ENCODE measurements around the gene FLAD1.

DNA sequence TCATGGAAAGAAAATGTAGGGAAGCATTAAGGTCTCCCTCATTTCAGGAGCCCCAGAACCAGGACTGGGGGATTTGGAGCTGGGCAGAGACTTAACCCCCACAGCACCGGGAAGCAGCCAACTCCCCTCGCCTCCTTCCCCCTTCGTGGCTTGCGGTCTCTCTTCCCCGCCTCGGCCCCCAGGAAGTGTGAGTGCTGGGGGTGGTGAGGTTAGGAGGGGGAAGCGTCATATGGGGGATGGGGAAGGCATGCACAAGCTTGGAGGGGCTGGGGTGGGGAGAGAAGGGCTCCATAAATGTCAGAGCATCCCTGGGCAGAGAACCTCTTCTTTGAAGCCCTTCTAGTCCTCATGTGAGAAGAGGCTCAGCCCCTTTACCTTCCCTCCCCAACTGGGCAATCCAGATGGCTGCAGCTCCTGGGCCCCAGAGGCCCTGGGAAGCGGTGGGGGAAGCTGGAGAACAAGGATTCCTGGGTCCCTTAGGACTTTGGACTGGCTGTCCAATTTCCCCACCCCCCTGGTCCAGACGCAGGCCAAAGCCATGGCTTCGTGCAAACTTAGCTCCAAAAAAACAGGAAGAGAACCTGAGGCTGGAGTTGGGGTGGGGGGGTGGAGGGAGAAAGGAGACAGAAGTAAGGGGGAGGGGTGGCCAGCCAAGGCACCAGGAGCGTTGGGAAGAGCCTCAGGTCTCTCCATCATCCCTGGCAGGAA is 27.2 kb downstream of the FLAD1 start:
- TF ChIP-seq EZH2 (IDR thresholded peaks at IDR 0.05; ENCODE audit: borderline replicate concordance, low read depth, low read length, severe bottlenecking) (no peak), POLR2AphosphoS5 (IDR thresholded peaks at IDR 0.05; ENCODE audit: insufficient read depth, low read depth, low read length) (no peak), MYC (IDR thresholded peaks at IDR 0.05; ENCODE audit: low read depth, low read length) (no peak)
- TF ChIP-seq, protein P1, sequence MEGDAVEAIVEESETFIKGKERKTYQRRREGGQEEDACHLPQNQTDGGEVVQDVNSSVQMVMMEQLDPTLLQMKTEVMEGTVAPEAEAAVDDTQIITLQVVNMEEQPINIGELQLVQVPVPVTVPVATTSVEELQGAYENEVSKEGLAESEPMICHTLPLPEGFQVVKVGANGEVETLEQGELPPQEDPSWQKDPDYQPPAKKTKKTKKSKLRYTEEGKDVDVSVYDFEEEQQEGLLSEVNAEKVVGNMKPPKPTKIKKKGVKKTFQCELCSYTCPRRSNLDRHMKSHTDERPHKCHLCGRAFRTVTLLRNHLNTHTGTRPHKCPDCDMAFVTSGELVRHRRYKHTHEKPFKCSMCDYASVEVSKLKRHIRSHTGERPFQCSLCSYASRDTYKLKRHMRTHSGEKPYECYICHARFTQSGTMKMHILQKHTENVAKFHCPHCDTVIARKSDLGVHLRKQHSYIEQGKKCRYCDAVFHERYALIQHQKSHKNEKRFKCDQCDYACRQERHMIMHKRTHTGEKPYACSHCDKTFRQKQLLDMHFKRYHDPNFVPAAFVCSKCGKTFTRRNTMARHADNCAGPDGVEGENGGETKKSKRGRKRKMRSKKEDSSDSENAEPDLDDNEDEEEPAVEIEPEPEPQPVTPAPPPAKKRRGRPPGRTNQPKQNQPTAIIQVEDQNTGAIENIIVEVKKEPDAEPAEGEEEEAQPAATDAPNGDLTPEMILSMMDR (IDR thresholded peaks at IDR 0.05; ENCODE audit: extremely low read depth in 1 of 2, insufficient read depth in 1 of 2, low read depth in 1 of 2, low read length in 2 of 2) = no peak
- TF ChIP-seq, protein P2, sequence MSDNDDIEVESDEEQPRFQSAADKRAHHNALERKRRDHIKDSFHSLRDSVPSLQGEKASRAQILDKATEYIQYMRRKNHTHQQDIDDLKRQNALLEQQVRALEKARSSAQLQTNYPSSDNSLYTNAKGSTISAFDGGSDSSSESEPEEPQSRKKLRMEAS (IDR thresholded peaks at IDR 0.05; ENCODE audit: insufficient read depth, insufficient read length) = no peak
